NCI-H460 (cell line): Measurements from ENCODE around the gene COG5. TPM values are rescaled to one million over a fixed set of nuclear protein-coding genes. Genes with fewer than 3 reads are reported as not detected.

Source experiments
- DNase-seq: peaks from one replicate; pipeline ENCODE4 v3.0.0-alpha.2; 2016; ENCODE audit warnings: low read depth; ENCODE audit errors: extremely low read depth
- total RNA-seq: library from RNA; depleted of rRNA; stranded (reverse); fragments of >200 nt; shearing (Covaris generic); gene quantifications from 2 replicates; pipeline ENCODE4 v1.2.3, GENCODE V29; 2014

Gene COG5
- total RNA-seq, 1 experiment from 2014 or later = 70.0 TPM

- DNase-seq = no peak
Measured at GRCh38 chr7:107398161-107398560, 165.6 kb downstream of the COG5 start.

- DNase-seq = no peak
Measured at GRCh38 chr7:107396990-107397389, 166.7 kb downstream of the COG5 start.

GRCh38 chr7:107396081-107396480 lies 167.6 kb downstream of the COG5 start:
- no peak for DNase-seq

GRCh38 chr7:107394831-107395230 lies 168.9 kb downstream of the COG5 start:
- DNase-seq = no peak

- no peak for DNase-seq
Measured at GRCh38 chr7:107394276-107394675, 169.4 kb downstream of the COG5 start.

DNA sequence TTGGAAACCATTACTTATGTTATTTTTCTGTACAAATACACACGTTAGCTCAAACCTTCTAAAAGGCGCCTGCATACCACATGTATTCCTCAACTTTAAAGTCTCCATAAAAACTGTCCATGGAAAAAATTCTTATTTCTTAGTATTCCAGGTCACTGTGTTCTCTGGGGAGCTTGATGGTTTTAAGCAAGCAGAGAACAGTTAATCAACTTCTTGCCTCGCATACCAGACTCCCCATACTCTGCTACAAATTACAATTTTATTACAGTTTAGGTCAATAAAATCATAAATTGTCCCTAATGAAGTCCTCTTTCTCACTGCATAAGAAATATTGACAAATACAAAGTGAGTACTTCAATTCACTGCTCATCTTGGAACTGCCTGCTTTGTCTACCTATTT lies 170.9 kb downstream of the COG5 start:
- DNase-seq = no peak

- no peak for DNase-seq
Measured at GRCh38 chr7:107390916-107391315, 172.8 kb downstream of the COG5 start.

- DNase-seq = no peak
Measured at GRCh38 chr7:107388604-107389003, 175.1 kb downstream of the COG5 start.

GRCh38 chr7:107387573-107388219 lies 176.0 kb downstream of the COG5 start:
- DNase-seq = no peak

GRCh38 chr7:107387128-107387527 lies 176.6 kb downstream of the COG5 start:
- no peak for DNase-seq

GRCh38 chr7:107386548-107387102 lies 177.1 kb downstream of the COG5 start:
- DNase-seq = no peak

DNA sequence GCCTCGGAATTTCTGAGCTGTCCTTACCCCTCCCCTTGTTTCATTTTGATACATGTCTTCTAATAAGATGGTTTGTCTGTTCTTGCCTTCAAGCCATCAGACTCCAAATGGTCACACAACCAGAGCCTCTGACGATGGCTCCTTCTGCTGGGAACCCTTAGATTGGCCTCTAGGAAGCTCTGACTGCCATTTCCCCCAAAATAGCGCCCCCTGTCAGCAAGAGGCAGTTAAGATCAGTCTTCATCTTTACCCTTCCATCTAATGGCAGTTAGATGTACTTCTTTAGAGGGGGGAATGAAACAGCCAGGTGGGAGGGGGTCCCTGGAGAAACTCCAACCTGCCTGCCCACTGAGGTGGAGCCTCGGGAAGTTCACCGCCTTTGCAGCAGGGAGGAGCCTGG lies 179.7 kb downstream of the COG5 start:
- DNase-seq = no peak

DNA sequence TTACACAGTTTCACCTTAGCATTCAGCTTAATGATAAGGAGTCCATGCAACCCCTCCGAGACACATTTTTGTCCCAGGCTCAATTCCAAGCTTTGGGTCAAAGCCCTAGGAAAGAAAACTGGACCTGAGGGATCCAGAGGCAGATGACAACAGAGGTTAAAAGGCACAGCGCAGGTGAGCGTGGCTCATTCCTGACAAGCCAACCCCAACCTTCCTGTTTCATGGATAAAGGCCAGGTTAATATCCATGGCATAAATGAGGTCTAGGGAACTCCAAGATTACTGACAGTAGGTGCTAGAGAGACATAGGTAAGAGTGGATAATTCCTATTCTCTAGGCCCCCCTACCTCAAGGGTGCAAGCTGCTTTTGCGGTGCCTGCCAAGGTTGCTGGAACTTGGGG lies 180.5 kb downstream of the COG5 start:
- DNase-seq = no peak

- DNase-seq = no peak
Measured at GRCh38 chr7:107381453-107381852, 182.3 kb downstream of the COG5 start.

GRCh38 chr7:107373354-107373753 lies 190.4 kb downstream of the COG5 start:
- no peak for DNase-seq

DNA sequence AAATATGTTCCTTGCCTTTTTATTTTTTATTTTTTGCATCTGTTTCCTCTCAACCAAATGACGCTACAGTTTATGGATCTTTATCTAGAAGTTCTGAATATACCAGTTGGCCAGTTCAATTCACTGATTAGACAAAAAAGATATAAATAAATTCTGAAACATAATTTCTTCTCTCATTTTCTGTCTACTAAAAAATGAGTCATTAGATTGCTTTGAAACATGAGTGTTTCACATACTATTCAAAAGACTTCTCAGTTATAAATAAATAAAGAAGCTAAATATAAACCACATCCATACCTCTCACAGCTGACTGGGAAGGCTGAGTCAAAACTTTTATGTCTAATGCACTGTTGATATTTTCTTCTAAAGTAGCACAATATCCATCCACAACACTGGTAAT lies 191.4 kb downstream of the COG5 start:
- DNase-seq = no peak

DNA sequence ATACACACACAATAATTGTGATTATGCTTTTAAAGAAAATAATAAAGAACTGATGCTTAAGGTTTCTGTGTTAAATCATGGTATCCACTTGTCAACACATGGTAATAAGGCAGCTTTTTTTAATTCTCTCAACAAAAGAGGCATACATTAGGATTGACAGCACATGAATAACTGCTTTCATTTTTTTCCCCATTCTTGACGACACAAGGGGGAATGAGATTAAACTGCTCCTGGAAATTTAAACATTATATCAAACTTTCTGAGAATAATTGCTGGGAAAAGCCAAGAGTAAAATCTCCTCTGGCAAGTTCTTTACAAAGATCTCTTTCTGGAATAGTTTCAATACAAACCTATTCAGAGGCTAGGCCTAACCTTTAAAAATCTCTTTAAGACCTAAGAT lies 192.9 kb downstream of the COG5 start:
- no peak for DNase-seq

DNA sequence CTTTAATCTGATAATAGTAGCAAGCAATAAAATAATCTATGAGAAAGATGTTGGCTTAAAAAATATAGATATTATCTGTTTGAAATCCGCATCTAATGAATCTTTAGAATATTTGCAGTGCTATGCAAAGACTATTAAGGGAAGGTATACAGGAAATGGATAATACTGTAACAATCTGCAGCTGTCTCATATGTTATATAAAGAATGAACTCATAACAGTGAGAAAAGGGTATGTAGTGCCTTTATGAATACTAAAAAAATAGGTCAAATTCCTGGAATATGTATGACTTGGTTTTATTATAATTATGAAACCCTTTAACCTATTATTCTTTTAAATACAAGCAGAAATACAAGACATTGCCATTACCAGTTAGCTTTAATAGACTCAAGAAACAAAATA lies 198.9 kb downstream of the COG5 start:
- no peak for DNase-seq

DNA sequence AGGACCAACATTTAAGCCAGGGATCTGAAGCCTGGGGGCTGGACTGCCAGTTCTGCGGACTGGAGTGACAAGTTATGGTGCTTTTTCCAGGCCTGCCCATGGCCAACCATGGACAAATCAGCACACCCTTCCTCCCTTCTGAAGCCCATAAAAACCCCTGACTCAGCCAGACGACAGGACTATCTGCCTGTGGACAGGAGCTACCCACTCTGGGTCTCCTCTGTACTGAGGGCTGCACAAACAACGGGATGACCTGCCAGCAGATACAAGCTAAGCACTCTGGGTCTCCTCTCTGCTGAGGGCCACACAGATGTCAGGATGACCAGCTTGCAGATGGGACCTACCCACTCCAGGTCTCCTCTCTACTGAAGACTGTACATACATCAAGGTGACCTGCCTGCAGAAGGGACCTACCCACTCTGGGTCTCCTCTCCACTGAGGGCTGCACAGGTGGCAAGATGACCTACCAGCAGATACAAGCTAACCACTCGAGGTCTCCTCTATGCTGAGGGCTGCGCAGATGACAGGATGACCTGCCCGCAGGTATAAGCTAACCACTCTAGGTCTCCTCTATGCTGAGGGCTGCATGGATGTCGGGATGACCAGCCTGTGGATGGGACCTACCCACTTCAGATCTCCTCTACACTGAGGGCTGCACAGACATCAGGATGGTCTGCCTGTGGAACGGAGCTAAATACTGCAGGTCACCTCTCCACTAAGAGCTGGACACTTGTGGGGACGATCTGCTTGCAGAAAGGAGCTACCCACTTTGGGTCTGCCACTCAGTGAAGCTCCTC lies 204.0 kb downstream of the COG5 start:
- DNase-seq = no peak

DNA sequence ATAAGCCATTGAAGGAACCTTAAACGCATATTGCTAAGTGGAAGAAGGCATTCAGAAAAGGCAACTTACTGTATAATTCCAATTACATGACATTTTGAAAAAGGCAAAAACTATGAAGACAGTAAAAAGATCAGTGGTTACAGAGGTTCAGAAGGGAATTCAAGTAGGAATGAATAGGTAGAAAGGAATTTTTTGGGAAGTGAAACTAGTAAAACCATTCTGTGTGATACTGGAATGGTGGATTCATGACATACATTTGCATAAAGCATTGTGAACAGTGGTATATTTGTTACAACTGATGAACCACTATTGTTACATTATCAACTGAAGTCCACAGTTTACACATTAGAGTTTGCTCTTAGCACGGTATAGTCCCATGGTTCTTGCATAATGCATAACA lies 208.1 kb downstream of the COG5 start:
- no peak for DNase-seq

DNA sequence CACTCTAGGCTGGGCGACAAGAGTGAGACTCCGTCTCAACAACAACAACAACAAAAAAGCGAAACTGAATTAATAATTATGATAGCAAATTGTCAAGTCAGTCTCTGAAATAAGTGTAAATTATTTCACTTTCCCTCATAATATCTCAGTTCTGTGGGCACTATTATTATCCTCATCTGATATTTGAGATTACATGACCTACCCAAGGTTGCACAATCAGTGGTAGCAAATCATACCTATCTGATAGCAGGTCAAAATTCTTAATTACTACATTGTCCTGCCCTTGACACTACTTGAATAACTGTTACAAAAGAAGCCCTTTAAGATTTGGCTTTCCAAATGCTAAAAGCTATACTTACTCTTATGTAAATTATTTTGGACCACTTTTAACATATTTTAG lies 209.1 kb downstream of the COG5 start:
- no peak for DNase-seq

DNA sequence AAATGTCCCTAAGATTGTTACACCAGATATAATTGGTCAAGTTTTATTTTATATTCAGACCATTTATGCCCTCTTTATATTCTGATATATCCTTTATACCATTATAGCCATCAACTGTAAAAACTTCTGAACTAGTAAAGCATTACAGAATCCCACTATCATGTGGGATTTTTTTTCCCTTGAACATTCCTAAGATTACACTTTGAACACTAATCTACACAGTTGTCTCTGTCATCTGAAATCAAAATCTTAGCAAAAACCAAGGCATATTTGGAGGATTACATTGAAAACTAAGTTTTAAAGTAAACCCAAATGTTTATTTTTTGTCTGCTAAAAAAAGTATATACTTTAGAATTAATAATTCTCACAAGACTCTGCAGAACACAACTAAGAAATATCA lies 210.0 kb downstream of the COG5 start:
- no peak for DNase-seq
